ENCODE data around the gene TRIM33.

DNA sequence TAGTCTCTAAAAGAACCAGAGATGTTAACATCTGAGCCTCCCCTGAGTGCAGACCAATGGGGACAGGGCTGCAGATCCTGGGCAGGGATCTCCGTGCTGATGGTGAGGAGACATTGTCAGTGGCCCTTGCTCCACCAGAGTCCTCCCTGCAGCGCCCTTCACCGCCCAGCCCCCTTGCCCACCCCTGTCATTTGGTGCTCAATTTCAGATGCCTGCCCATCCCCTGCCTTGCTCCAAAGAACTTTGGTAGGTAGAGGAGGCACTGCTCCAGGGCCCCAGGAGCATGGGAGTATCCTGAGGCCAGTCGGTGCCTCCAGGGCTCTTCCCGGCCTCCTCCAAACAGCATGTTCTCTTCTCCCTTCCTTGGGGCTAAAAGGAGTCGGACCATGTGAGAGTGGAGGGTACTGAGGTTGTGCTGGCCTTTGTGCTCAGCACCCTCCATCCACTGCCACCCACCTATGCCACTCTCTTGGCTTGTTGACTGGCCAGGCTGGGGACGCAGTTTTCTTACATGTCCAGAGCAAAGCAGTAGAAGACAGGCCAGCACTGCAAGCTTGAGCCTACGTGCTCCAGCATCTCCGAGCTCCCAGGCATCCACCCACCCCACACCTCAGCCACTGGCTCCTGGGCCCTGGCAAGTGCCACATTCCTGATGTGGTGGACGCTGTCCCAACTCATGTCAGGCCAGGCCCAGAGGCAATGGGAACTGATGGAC lies 160.1 kb downstream of the TRIM33 start:
- TF ChIP-seq, protein P1, sequence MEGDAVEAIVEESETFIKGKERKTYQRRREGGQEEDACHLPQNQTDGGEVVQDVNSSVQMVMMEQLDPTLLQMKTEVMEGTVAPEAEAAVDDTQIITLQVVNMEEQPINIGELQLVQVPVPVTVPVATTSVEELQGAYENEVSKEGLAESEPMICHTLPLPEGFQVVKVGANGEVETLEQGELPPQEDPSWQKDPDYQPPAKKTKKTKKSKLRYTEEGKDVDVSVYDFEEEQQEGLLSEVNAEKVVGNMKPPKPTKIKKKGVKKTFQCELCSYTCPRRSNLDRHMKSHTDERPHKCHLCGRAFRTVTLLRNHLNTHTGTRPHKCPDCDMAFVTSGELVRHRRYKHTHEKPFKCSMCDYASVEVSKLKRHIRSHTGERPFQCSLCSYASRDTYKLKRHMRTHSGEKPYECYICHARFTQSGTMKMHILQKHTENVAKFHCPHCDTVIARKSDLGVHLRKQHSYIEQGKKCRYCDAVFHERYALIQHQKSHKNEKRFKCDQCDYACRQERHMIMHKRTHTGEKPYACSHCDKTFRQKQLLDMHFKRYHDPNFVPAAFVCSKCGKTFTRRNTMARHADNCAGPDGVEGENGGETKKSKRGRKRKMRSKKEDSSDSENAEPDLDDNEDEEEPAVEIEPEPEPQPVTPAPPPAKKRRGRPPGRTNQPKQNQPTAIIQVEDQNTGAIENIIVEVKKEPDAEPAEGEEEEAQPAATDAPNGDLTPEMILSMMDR (IDR thresholded peaks at IDR 0.05), result no peak
- no peak for TF ChIP-seq RAD21 (IDR thresholded peaks at IDR 0.05; ENCODE audit: low read length)
- no peak for TF ChIP-seq EP300 (IDR thresholded peaks at IDR 0.05; ENCODE audit: borderline replicate concordance in 1 of 2, low read depth in 1 of 2, low read length in 1 of 2)
- TF ChIP-seq, protein P2, sequence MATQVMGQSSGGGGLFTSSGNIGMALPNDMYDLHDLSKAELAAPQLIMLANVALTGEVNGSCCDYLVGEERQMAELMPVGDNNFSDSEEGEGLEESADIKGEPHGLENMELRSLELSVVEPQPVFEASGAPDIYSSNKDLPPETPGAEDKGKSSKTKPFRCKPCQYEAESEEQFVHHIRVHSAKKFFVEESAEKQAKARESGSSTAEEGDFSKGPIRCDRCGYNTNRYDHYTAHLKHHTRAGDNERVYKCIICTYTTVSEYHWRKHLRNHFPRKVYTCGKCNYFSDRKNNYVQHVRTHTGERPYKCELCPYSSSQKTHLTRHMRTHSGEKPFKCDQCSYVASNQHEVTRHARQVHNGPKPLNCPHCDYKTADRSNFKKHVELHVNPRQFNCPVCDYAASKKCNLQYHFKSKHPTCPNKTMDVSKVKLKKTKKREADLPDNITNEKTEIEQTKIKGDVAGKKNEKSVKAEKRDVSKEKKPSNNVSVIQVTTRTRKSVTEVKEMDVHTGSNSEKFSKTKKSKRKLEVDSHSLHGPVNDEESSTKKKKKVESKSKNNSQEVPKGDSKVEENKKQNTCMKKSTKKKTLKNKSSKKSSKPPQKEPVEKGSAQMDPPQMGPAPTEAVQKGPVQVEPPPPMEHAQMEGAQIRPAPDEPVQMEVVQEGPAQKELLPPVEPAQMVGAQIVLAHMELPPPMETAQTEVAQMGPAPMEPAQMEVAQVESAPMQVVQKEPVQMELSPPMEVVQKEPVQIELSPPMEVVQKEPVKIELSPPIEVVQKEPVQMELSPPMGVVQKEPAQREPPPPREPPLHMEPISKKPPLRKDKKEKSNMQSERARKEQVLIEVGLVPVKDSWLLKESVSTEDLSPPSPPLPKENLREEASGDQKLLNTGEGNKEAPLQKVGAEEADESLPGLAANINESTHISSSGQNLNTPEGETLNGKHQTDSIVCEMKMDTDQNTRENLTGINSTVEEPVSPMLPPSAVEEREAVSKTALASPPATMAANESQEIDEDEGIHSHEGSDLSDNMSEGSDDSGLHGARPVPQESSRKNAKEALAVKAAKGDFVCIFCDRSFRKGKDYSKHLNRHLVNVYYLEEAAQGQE (IDR thresholded peaks at IDR 0.05; ENCODE audit: low read depth, low read length), result no peak
- TF ChIP-seq, protein P3, sequence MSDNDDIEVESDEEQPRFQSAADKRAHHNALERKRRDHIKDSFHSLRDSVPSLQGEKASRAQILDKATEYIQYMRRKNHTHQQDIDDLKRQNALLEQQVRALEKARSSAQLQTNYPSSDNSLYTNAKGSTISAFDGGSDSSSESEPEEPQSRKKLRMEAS (IDR thresholded peaks at IDR 0.05; ENCODE audit: low read depth), result no peak
- no peak for TF ChIP-seq GABPA (IDR thresholded peaks at IDR 0.05; ENCODE audit: low read depth)
- TF ChIP-seq, protein P4, sequence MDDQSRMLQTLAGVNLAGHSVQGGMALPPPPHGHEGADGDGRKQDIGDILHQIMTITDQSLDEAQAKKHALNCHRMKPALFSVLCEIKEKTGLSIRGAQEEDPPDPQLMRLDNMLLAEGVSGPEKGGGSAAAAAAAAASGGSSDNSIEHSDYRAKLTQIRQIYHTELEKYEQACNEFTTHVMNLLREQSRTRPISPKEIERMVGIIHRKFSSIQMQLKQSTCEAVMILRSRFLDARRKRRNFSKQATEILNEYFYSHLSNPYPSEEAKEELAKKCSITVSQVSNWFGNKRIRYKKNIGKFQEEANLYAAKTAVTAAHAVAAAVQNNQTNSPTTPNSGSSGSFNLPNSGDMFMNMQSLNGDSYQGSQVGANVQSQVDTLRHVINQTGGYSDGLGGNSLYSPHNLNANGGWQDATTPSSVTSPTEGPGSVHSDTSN (IDR thresholded peaks at IDR 0.05), result no peak
- TF ChIP-seq, protein P5, sequence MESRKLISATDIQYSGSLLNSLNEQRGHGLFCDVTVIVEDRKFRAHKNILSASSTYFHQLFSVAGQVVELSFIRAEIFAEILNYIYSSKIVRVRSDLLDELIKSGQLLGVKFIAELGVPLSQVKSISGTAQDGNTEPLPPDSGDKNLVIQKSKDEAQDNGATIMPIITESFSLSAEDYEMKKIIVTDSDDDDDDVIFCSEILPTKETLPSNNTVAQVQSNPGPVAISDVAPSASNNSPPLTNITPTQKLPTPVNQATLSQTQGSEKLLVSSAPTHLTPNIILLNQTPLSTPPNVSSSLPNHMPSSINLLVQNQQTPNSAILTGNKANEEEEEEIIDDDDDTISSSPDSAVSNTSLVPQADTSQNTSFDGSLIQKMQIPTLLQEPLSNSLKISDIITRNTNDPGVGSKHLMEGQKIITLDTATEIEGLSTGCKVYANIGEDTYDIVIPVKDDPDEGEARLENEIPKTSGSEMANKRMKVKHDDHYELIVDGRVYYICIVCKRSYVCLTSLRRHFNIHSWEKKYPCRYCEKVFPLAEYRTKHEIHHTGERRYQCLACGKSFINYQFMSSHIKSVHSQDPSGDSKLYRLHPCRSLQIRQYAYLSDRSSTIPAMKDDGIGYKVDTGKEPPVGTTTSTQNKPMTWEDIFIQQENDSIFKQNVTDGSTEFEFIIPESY (IDR thresholded peaks at IDR 0.05; ENCODE audit: borderline replicate concordance, low read depth), result no peak
- TF ChIP-seq NFIC (IDR thresholded peaks at IDR 0.05; ENCODE audit: borderline replicate concordance), result no peak
- TF ChIP-seq POLR2AphosphoS5 (IDR thresholded peaks at IDR 0.05; ENCODE audit: low read depth, low read length), result no peak
- TF ChIP-seq TAF1 (IDR thresholded peaks at IDR 0.05; ENCODE audit: borderline replicate concordance, low read depth, low read length), result no peak
- no peak for TF ChIP-seq YY1 (IDR thresholded peaks at IDR 0.05; ENCODE audit: low read depth)
